Measurements from ENCODE around the gene PDSS2.
"Not testable (repeated sequence)": the region's sequence is repeated elsewhere in the genome, so short reads cannot be mapped to it uniquely, and the experiment has no call there.

PDSS2 gene

GRCh38 chr6:107413966-107414645 lies 45.3 kb downstream of the PDSS2 start:
- DNase-seq = no peak

GRCh38 chr6:107411161-107411560 lies 48.2 kb downstream of the PDSS2 start:
- no peak for DNase-seq

- no peak for DNase-seq
These were observed 49.4 kb downstream of the PDSS2 start for GRCh38 chr6:107409942-107410341.

GRCh38 chr6:107408714-107409113 lies 50.6 kb downstream of the PDSS2 start:
- DNase-seq = no peak

GRCh38 chr6:107405002-107405401 lies 54.4 kb downstream of the PDSS2 start:
- DNase-seq = no peak

- DNase-seq = no peak
These were observed 56.8 kb downstream of the PDSS2 start for GRCh38 chr6:107402533-107402932.

GRCh38 chr6:107401573-107401972 lies 57.8 kb downstream of the PDSS2 start:
- DNase-seq = no peak

- no peak for DNase-seq
These were observed 58.7 kb downstream of the PDSS2 start for GRCh38 chr6:107400616-107401147.

GRCh38 chr6:107399935-107400334 lies 59.4 kb downstream of the PDSS2 start:
- no peak for DNase-seq

- DNase-seq = no peak
These were observed 61.4 kb downstream of the PDSS2 start for GRCh38 chr6:107398001-107398400.

- no peak for DNase-seq
These were observed 63.2 kb downstream of the PDSS2 start for GRCh38 chr6:107396211-107396610.

- no peak for DNase-seq
These were observed 67.3 kb downstream of the PDSS2 start for GRCh38 chr6:107392069-107392468.

- DNase-seq = no peak
These were observed 68.5 kb downstream of the PDSS2 start for GRCh38 chr6:107390685-107391435.

GRCh38 chr6:107390056-107390455 lies 69.3 kb downstream of the PDSS2 start:
- DNase-seq = no peak

GRCh38 chr6:107386904-107387303 lies 72.5 kb downstream of the PDSS2 start:
- no peak for DNase-seq

- DNase-seq = no peak
These were observed 73.0 kb downstream of the PDSS2 start for GRCh38 chr6:107386340-107386739.

- no peak for DNase-seq
These were observed 75.7 kb downstream of the PDSS2 start for GRCh38 chr6:107383705-107384104.

- DNase-seq = no peak
These were observed 85.1 kb downstream of the PDSS2 start for GRCh38 chr6:107374264-107374663.

- DNase-seq = no peak
These were observed 89.9 kb downstream of the PDSS2 start for GRCh38 chr6:107369493-107369892.

- DNase-seq = no peak
These were observed 90.9 kb downstream of the PDSS2 start for GRCh38 chr6:107368471-107368870.

- not testable (repeated sequence) for DNase-seq
These were observed 95.2 kb downstream of the PDSS2 start for GRCh38 chr6:107364173-107364572.

GRCh38 chr6:107361753-107362604 lies 97.4 kb downstream of the PDSS2 start:
- no peak for DNase-seq

- no peak for DNase-seq
These were observed 98.9 kb downstream of the PDSS2 start for GRCh38 chr6:107360476-107360875.

Measured in KG1 (cell line).